Fibroblast of lung (primary cell): Measurements from ENCODE around the gene CCDC73.

Source experiments
- CTCF ChIP-seq, 2 donors: IDR thresholded peaks in 1 of 2; conservative IDR thresholded peaks in 1 of 2; 1 replicate in 1 of 2; 2 replicates in 1 of 2; pipeline ENCODE4 v1.5.1; 2011 to 2012; ENCODE audit warnings: low read length in 2 of 2, control low read depth in 1 of 2, inconsistent platforms in 1 of 2, low read depth in 1 of 2, mild to moderate bottlenecking in 1 of 2
- EZH2 ChIP-seq: IDR thresholded peaks from 2 replicates; pipeline ENCODE4 v1.5.1; 2012; ENCODE audit warnings: low read length, control low read depth, mild to moderate bottlenecking; ENCODE audit errors: missing control alignments

GRCh38 chr11:32820497-32820896, 26.0 kb upstream of the CCDC73 start:
- TF ChIP-seq CTCF (conservative IDR thresholded peaks at IDR 0.05 in 1 of 2, IDR thresholded peaks at IDR 0.05 in 1 of 2; ENCODE audit: low read depth in 1 of 2, low read length in 2 of 2): no peak
- no peak for TF ChIP-seq EZH2
